Activated gamma-delta T cell treated with anti-CD3 and anti-CD28 coated beads, Interleukin-2, amount 50 U/mL, for 16 hours (primary cell): ENCODE measurements around the gene MED25.

Source experiments
- DNase-seq: peaks from one replicate; pipeline ENCODE4 v3.0.0-alpha.2; 2020; ENCODE audit warnings: low read depth

The MED25 gene

GRCh38 chr19:49817964-49818648 lies at the start of gene MED25:
TSS of gene MED25 (plus strand) at chr19:49818289. CDS start at chr19:49818342, 53 bp downstream.
- peak; percentile 72 for DNase-seq

- DNase-seq, result no peak
Observed at GRCh38 chr19:49770529-49770928, 47.6 kb upstream of the MED25 start.

DNA sequence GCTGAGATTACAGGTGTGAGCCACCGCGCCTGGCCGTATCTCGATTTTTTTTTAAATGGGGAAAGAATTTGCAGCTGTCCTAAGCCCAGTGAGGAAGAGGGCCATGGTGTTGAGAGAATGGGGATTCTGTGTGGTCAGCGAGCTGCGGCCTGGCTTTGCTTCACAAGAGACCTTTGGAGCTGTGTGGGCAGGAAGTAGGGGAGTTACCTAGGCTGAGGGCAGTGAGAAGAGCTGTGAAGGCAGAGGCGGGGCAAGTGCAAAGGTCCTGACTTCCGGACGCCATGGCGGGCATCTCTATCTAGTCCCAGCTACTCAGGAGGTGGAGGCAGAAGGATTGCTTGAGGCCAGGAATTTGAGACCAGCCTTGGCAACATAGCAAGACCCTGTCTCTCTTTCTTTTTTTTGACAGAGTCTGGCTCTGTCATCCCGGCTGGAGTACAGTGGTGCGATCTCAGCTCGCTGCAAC lies 46.4 kb upstream of the MED25 start:
- no peak for DNase-seq

DNA sequence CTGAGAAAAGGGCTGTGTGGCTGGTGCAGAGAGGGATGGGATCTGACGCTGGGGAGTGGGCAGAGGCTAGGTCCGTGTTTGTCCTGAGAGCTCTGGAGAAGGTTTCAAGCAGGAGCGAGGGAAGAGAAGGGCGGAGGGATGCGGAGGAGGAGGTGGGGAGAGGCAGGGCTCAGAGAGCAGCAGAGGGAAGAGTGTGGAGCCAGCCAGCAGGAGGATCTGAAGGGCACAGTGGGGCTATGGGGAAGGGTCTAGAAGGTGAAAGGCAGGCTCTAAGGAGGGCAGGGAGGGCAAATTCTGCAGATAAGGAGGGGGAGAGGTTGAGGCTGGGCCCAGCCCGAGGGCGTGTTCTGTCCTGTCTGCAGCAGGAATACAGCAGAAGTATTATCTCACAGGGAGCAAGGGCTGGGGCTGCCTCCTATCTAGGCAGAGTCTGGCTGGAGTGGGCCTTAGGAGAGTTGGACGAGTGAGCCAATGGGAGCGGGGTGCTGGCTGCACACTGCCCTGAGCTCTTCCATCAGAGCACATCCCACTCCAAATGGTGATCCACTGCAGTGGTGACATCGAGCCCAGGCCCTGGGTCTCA lies 45.1 kb upstream of the MED25 start:
- no peak for DNase-seq

- DNase-seq, result no peak
Observed at GRCh38 chr19:49773663-49774350, 44.3 kb upstream of the MED25 start.

DNA sequence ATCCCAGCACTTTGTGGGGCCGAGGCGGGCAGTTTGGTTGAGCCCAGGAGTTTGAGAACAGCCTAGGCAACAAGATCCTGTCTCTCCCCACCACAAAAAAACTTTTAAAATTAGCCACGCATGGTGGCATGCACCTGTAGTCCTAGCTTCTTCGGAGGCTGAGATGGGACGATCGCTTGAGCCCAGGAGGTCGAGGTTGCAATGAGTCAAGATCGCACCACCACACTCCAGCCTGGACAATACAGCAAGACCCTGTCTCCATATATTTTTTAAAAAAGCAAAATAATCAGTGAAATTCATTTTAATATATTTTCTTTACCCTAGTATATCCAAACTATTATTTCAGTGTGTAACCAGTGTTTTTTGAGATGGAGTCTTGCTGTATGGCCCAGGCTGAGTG lies 43.1 kb upstream of the MED25 start:
- no peak for DNase-seq

DNA sequence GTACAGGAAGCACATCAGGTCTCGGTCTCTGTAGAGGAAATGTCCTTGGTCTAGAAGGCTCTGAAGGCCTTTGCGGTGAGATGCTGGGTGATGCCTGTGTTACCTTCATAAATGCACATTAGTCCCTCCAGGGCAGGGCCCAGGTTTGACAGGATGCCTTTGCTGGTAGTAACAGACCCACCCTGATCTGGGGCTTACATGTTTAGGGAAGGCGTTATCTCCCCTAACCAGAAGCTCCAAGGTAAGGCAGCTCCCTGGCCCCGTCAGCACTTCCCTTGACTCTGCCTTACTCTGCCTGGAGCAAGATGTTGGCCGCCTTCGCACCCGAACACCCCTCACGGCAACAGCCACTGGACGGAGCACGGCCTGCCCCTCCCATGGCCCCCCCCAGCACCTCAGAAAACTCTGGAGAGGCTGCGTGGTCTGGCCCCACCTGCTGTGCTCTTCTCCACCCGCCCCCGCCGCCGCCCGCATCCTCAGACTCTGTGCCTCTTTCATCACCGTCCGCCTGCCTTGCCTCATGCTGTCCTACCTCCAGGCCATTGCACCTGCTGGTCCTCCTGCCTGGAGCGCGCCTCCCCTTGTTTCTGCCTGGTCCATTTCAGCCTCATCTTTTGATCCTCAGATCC lies 42.2 kb upstream of the MED25 start:
- DNase-seq, result no peak

GRCh38 chr19:49776371-49776764 lies 41.7 kb upstream of the MED25 start:
- DNase-seq, result no peak

DNA sequence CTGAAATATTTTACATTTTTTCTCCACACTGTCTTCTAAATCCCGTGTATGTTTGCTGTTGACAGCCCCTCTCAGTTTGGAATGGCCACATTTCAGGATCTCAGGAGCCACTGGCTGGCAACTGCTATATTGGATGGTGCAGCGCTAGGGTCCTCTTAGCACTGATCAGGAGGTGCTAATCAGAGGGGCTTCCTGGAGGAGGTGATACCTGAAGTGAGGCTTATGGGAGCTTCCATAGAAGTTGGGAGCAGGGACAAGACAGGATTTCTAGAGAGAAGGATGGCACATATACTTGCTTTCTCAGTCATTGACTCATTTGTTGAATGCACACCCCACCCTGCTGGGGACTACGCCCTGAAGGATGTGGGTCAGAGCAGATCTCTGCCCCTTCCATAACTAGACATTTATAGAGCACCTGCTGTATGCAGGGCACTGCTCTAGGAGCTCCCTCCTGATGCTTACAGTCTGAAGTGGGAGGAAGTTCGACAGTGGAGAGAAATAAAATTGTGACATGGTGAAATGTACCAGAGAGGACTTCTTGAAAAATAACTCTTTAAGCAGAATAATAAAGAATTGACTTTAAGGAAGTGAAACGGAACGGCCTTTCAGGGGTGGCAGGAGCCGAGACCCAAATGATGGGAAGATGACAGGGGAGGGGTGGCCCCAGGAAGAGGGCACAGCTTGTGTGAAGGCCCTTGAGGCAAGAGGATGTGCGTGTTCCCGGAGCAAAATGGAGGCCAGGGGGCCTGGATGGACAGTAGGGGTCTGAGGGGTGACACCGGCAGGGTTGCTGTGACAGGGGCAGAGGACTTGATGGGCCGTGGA lies 38.1 kb upstream of the MED25 start:
- DNase-seq, result no peak

- DNase-seq, result no peak
Observed at GRCh38 chr19:49780861-49781260, 37.2 kb upstream of the MED25 start.

DNA sequence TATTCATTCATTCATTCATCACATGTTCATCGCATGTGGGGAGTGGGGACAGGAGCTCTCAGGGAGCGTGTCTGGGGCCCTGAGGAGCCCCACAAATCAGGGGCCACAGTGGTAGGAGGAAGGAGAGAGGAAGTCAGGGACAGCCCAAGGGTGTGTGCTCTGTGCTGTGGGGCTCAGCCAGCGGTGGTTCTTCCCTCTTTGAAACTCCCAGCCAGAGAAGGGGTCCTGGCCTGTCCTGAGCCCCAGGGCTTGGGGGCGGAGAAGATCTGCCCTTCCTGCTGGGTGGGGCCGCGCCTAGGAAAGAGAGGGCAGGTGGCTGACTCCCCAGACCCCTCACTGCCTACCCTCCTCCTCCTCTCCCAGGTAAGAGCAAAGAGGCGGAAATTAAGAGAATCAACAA lies 36.7 kb upstream of the MED25 start:
- no peak for DNase-seq

DNA sequence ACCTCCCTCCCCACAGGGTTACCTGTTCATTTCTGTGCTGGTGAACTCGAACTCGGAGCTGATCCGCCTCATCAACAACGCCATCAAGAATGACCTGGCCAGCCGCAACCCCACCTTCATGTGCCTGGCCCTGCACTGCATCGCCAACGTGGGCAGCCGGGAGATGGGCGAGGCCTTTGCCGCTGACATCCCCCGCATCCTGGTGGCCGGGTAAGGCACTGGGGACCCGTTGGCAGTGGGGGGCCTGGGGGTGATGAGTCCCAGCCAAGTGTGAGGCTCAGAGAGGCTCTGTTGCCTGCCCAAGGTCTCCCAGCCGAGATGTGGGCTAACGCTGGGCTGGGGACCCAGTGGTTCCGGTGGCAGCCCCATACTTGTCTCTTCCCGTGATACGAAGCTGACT lies 35.6 kb upstream of the MED25 start:
- no peak for DNase-seq

GRCh38 chr19:49786376-49786820 lies 31.7 kb upstream of the MED25 start:
- no peak for DNase-seq

DNA sequence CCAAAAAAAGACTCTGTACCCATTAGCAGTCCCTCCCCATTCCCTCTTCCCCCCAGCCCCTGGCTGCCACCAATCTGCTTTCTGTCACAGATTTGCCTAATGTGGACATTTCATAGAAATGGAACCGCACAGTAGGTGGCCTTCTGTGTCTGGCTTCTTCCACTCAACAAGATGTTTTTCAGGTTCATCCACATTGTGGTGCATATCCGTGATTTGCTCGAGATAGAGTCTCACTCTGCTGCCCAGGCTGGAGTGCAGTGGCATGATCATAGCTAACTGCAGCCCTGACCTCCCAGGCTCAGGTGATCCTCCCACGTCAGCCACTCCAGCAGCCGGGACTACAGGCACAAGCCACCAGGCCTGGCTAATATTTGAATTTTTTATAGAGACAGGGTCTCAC lies 30.3 kb upstream of the MED25 start:
- no peak for DNase-seq

DNA sequence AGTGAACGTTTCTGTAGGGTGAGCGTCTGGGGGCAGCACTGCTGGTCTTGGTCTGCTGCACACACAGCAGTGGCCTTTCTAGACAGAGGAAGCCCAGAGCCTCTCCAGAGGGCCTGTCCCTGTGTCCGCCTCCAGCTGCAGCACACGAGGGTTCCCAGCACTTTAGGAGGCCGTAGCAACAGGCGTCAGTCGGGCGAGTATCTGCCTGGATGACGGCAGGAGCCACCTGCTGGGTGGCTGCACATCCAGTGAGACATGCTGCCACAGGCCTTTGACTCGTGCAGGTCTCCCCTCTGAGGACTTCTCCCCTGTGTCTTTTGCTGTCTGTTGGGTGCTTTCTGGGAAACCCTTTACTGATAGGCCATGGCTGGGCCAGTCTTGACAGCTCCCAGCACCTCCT lies 29.2 kb upstream of the MED25 start:
- DNase-seq, result no peak

GRCh38 chr19:49790866-49791265 lies 27.2 kb upstream of the MED25 start:
- no peak for DNase-seq

DNA sequence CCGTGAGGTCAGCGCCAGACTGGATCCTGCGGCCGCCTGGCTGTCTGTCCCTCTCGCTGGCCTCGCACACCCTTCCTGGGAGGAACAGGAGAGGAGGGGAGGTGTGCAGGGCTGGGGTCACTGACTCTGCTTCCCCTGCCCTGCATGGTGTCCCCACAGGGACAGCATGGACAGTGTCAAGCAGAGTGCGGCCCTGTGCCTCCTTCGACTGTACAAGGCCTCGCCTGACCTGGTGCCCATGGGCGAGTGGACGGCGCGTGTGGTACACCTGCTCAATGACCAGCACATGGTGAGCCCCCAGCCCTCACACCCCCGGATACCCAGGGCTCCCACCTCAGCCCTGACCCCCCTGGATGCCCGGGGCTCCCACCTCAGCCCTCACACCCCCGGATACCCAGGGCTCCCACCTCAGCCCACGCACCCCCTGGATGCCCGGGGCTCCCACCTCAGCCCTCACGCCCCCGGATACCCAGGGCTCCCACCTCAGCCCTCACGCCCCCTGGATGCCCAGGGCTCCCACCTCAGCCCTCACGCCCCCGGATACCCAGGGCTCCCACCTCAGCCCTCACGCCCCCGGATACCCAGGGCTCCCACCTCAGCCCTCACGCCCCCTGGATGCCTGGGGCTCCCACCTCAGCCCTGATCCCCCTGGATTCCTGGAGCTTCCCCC lies 26.2 kb upstream of the MED25 start:
- no peak for DNase-seq

DNA sequence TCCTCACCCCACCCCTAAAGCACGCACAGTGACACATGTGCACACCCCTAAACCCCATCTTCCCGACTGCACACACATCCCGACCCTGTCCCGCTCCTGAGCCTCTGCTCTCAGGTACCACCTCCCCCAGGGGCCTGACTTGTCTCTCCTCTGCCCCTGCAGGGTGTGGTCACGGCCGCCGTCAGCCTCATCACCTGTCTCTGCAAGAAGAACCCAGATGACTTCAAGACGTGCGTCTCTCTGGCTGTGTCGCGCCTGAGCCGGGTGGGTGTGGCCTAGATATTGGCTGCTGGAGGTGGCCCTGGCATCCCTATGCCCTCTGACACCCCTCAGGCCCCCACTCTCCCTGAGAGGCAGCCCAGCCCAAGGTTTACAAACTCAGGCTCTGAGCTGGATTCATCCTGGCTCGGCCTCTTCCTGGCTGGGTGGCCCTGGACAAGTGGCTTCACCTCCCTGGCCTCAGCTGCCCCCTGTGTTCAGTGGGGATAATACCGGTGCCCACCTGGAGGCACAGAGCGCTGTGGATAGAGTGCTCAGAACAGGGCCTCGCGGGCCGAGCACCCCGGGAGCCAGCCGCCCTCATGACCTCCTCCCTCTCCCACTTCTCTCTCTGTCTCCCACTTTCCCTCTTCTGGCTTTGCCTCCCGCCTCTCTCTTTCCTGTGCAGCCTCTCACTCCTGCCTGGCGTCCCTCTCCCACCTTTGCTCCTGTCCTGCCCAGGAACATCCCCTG lies 25.1 kb upstream of the MED25 start:
- DNase-seq, result no peak

DNA sequence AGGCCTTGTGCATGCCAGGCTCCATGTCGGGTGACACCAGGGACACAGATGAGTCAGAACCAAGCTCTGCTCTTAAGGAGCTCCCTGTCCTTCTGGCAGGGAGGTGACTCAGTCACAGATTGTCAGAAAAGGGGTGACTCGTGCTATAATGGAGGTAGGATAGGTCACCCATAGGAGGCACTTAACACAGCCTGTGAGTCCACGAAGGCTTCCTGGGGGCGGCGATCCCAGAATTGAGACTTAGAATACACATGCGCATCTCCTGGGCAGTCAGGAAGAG lies 24.6 kb upstream of the MED25 start:
- no peak for DNase-seq

DNA sequence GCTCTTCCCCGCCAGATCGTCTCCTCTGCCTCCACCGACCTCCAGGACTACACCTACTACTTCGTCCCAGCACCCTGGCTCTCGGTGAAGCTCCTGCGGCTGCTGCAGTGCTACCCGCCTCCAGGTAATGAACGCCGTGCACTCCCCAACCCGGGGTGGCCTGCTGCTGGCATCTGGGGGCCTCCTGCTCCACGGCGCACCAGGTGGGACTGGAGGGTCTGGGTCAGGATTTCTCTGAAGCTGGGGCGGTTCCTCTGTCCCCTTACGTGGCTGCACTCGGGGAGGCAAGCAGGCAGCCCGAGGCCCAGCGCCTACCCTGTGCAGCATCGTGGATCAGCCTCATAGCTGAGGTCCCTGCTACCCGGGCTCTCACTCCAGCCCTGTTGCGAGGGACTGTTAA lies 22.5 kb upstream of the MED25 start:
- DNase-seq, result no peak

GRCh38 chr19:49798574-49798973 lies 19.5 kb upstream of the MED25 start:
- no peak for DNase-seq
